ENCODE results near the gene CEP41.

Gene CEP41

GRCh38 chr7:130415006-130415405 is 25.8 kb downstream of the CEP41 start:
- DNase-seq, result no peak

GRCh38 chr7:130413201-130413600 is 27.6 kb downstream of the CEP41 start:
- DNase-seq, result no peak

DNA sequence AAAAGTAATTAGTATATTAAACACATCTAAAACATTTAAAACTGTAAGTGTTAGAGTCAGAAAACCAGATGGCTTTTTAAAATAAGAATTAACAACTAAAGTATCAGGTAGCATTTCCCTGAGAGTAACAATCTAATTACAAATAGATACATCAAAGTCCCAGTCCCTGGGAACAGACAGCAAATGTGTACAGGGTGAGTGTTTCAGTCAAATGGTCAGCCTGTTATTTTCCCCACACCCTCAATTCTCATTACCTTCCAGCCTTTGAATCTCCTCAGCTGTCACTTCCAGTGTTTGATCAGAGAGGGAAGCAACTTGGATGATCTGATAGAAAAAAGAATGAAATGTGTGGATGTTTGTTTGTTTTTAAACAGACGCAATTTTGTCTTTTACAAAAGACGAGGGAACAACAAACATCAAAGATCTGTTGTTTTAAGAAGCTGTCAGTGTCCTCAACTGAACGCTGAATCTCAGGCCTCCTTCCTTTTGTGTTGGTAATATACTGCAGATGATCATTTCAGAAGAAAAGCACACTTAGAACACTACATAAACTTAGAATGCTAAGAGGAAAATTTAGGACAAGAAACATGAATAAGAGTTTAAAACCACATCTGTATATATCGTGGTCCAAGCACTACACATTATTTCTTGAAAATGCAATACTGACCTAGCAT is 29.8 kb downstream of the CEP41 start:
- no peak for DNase-seq

DNA sequence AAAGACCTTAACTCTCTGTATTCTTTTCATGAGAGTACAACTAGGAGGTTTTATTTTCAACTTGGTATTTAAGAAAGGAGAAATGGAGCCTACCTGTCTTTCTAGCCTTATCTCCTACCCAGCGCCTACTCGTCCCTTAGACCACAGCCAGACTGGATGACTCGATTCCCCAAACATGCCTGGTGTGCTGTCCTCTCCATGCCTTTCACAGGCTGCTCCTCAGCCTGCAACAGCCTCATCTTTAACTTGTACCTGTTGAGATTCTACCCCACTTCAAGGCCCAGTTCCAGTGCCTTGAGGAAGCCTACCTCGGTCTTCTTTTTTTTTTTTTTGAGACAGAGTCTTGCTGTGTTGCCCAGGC is 31.1 kb downstream of the CEP41 start:
- DNase-seq, result no peak

DNA sequence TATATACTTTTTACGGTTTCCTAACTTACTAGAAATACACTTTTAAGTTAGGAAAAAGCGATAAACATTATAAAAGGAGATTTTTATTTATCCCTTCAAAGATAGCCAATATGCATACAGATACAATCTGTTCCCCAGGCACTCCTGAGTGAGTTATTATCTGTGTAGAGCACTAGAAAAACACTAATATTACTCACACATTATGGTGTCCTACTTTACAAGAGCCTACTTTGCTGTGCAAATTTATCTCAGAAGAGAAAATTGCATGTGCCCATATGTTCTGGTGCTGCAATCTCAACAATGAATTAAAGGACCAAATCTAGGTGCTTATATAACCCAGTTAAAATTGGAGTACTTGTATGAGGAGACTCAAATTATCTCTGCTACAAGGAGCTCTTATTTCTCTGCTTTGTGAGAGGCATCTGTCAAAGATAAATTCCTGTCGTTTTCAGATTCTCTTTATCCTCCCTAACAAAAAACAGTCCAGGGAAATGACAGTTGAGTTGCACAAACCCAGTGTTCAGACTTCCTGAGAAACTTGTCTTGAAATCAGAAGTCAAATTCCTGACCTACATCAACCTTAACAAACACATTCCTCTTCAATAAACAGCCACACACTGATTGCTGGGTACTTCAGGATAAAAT is 31.6 kb downstream of the CEP41 start:
- DNase-seq, result no peak

GRCh38 chr7:130405003-130405402 is 35.8 kb downstream of the CEP41 start:
- no peak for DNase-seq

DNA sequence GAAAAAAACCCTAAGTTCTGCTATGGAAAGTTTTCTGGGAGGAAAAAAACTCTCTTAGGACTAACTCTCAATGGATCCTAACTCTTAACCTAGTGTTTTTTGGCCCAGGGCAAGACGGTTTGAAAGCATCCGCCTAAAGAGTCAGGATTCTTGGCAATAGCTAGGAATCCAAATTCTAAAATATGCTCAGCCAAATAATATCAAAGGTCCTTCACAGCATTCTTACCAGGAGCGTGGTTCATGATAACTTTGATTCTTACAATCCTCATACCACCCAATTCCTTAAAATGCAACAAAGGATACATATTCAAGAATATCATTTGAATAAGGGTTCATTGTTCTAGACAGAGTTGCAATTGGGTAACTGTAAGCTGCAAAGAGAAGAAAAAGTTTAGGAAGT is 39.2 kb downstream of the CEP41 start:
- no peak for DNase-seq

DNA sequence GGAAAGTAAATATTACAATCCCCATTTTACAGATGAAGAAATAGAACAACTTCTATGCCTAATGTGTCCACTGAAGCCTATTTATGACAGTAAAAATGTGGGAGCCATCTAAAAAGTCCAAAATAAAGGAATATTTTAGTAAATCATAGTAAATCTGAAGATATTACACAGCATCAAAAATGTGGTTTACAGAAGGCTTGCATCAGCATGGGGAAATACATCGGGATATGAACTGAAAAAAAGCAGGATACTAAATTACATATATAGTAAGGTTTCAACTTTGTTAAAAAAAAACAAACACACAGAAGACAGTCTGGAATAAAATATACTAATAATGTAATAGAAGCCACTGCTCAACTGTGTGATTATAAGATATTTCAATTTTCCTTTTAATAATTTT is 39.7 kb downstream of the CEP41 start:
- no peak for DNase-seq

DNA sequence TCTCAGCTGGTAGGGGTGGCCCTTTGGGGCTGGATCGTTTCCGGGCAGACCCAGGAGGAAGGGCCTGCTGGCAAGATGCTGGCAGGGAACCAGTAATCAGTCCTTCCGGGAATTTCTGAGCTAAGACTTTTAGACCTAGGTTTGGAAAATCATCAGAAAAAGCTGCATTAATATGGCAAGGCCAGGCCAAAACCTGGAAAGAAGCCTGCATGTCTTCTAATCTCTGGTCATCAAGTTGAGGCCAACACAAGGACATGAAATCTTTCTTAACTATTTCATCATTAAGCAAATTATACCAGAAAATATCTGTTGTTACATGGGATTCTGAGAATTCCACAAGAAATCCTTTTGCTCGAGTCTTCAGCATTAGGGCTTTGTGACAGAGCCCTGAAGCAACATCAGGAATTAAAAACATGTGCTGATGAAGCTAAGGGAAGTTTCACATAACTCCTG is 40.7 kb downstream of the CEP41 start:
- no peak for DNase-seq

- DNase-seq, result no peak
These were observed 42.2 kb downstream of the CEP41 start for GRCh38 chr7:130398526-130399090.

GRCh38 chr7:130397758-130398073 is 43.1 kb downstream of the CEP41 start:
- no peak for DNase-seq

GRCh38 chr7:130397051-130397757 is 43.6 kb downstream of the CEP41 start:
- DNase-seq, result no peak

DNA sequence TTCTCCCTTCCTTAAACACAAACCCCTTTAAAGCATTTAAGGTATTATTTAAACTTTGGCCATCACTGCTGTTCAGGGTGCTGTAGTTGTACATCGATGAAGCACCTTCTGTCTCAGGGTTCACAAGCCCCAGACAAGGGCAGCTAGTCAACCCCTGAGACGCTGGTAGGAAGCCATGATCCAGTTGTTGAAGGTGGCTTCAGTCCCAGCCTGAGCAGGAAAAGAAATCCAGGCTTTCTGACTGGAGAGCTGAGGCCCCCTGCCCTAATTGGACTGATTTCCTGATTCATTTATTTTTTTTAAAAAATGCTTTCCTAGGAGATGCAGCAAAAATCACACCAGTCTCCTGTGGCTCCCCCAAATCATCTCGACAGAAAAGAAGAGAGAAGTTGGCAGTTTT is 44.7 kb downstream of the CEP41 start:
- no peak for DNase-seq

DNA sequence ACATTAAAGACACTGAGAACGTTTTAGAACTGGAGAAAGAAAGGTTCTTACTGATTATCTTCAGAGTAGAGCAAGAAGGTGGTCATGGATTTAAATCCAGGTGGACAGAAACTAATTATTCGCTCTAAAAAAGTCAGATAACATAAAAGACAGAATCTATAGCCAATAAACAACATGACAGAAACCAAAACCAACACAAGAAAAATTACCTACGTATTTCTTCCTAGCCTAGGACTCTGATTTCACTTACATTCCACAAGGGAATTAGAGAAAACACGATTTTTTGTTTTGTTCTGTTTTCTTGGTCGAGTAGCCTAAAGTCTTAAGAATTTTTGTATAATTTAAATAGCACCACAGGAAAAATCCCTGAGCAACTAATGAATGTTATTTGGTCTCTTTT is 45.4 kb downstream of the CEP41 start:
- no peak for DNase-seq

GRCh38 chr7:130394421-130395195 is 46.2 kb downstream of the CEP41 start:
- DNase-seq, result peak in 1 of 2 experiments; percentile 17

- DNase-seq, result no peak
These were observed 46.9 kb downstream of the CEP41 start for GRCh38 chr7:130393841-130394411.

DNA sequence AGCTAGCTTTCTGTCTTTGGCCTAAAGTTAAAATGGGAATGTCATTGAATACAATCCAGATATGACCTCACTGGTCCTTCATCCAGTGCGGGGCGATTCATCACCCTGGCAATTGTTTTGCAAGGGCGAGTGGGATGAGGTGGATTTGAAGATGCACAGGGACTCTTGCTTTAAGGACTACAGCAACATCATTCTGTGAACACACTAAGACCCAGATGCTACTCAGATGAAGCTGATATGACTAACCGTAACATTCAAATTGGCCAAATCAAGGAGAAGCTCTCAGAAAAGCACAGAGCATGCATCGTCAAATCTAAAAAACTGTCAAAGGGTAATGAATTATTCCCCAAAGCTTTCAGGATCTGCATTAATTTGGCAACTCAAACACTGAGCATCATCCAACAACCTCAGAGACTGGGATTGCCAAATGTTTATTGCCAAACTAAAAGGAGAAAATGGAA is 47.7 kb downstream of the CEP41 start:
- no peak for DNase-seq

GRCh38 chr7:130390486-130390885 is 50.3 kb downstream of the CEP41 start:
- no peak for DNase-seq

DNA sequence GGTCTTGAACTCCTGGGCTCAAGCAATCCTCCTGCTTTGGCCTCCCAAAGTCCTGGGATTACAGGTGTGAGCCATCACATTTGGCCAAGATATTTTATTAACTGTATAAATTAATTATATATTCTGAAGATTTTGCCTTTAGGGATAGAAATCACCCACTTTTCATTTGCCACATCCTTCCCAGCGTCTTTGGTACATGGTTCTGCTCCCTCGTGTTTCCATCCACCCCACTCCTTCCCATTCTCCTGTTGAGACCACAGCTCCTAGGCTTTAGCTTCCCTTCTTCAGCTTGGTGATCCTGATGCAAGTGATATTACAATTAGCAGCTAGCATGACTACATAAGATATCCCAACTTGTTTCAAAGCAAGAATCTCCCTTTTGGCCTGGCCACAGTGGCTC is 52.1 kb downstream of the CEP41 start:
- no peak for DNase-seq

GRCh38 chr7:130387628-130388403 is 53.0 kb downstream of the CEP41 start:
- DNase-seq, result no peak

GRCh38 chr7:130387306-130387627 is 53.5 kb downstream of the CEP41 start:
- no peak for DNase-seq

GRCh38 chr7:130386876-130387275 is 53.9 kb downstream of the CEP41 start:
- no peak for DNase-seq

Measured in stimulated activated CD4-positive, alpha-beta T cell treated with anti-CD3 and anti-CD28 coated beads, Interleukin-4, amount 100 ng/mL, for 4 hours (primary cell).